Endothelial cell of umbilical vein (primary cell): ENCODE data around the gene RAB35. TPM values are rescaled to one million over a fixed set of nuclear protein-coding genes. Genes with fewer than 3 reads are reported as not detected.

Experiments
- BruUV-seq: library from RNA; stranded (reverse); fragments of 400-500 nt; replicated peaks from 2 replicates; lab custom pipeline; 2021; lab: Mats Ljungman, UMichigan
- CTCF ChIA-PET: fragments of 300-600, 350-600 bp; sonication (Branson Sonifier 250); formaldehyde crosslinking; loops from one replicate; lab custom pipeline; 2021; ENCODE audit warnings: antibody characterized with exemption, inconsistent platforms; lab: Charles Lee
- POLR2A ChIA-PET: fragments of 300-600, 350-600 bp; sonication (Branson Sonifier 250); formaldehyde crosslinking; loops from one replicate; lab custom pipeline; 2021; ENCODE audit warnings: antibody characterized with exemption, inconsistent platforms; lab: Charles Lee
- DNase-seq: peaks from one replicate; pipeline ENCODE4 v3.0.0-alpha.2; 2011; ENCODE audit warnings: low read depth, low spot score
- FAIRE-seq: peaks from 2 replicates; lab custom pipeline; 2011; peaks lifted over from hg19 to GRCh38; lab: Jason Lieb, UNC
- H2AFZ ChIP-seq: 2 replicates; pipeline ENCODE4 v1.6.0; 2012; ENCODE audit warnings: low read depth, low read length, control low read depth, inconsistent platforms
- H3K27ac ChIP-seq: 2 replicates; pipeline ENCODE4 v1.5.1; 2011; ENCODE audit warnings: low read depth, mild to moderate bottlenecking, control low read depth, low read length, moderate library complexity; ENCODE audit not compliant: insufficient read depth
- H3K27me3 ChIP-seq, 2 experiments: 2 replicates each; pipeline versions ENCODE4 v1.6.0 to v1.6.1; 2011; ENCODE audit warnings: low read length in 2 of 2, mixed read lengths in 1 of 2; ENCODE audit not compliant: control insufficient read depth in 2 of 2, insufficient read depth in 2 of 2
- H3K36me3 ChIP-seq, 2 experiments: 2 replicates in 1 of 2; 3 replicates in 1 of 2; pipeline ENCODE4 v1.5.1; 2011; ENCODE audit warnings: low read length in 2 of 2, mild to moderate bottlenecking in 1 of 2, moderate library complexity in 1 of 2; ENCODE audit not compliant: control insufficient read depth in 2 of 2, insufficient read depth in 2 of 2; ENCODE audit errors: extremely low read depth in 1 of 2
- H3K4me1 ChIP-seq: 3 replicates; pipeline ENCODE4 v1.5.1; 2011; ENCODE audit warnings: mild to moderate bottlenecking, low read length; ENCODE audit not compliant: control insufficient read depth, insufficient read depth; ENCODE audit errors: extremely low read depth
- H3K4me2 ChIP-seq: 2 replicates; pipeline ENCODE4 v1.6.1; 2011; ENCODE audit warnings: low read length, control low read depth, mixed read lengths; ENCODE audit not compliant: insufficient read depth
- H3K4me3 ChIP-seq, 3 experiments: fragments of 200-600 bp in 1 of 3; sonication (generic), shearing (Covaris generic) in 1 of 3; replicated peaks in 1 of 3; 2 replicates each; pipeline ENCODE4 v1.5.1; 2011 to 2016; ENCODE audit warnings: control low read depth in 3 of 3, low read length in 3 of 3, mild to moderate bottlenecking in 2 of 3, inconsistent platforms in 1 of 3, low read depth in 1 of 3, moderate library complexity in 1 of 3; ENCODE audit not compliant: insufficient read depth in 1 of 3
- H3K79me2 ChIP-seq: 2 replicates; pipeline ENCODE4 v1.6.0; 2012; ENCODE audit warnings: low read length, inconsistent platforms; ENCODE audit not compliant: control insufficient read depth, insufficient read depth
- H3K9ac ChIP-seq: replicated peaks from 2 replicates; pipeline ENCODE3; 2011; ENCODE audit warnings: low read length, control low read depth; ENCODE audit not compliant: insufficient read depth; ENCODE audit errors: extremely low read depth
- H3K9me1 ChIP-seq: replicated peaks from 3 replicates; pipeline ENCODE4 v1.6.0; 2011; ENCODE audit warnings: mild to moderate bottlenecking, low read length; ENCODE audit not compliant: control insufficient read depth, insufficient read depth; ENCODE audit errors: extremely low read depth
- H3K9me3 ChIP-seq: replicated peaks from 2 replicates; pipeline ENCODE4 v1.5.1; 2012; ENCODE audit warnings: low read length, inconsistent platforms; ENCODE audit not compliant: control insufficient read depth, insufficient read depth
- H4K20me1 ChIP-seq: replicated peaks from 2 replicates; pipeline ENCODE3; 2011; ENCODE audit warnings: mild to moderate bottlenecking, low read length; ENCODE audit not compliant: control insufficient read depth, insufficient read depth; ENCODE audit errors: extremely low read depth
- EZH2 ChIP-seq: IDR thresholded peaks from 2 replicates; pipeline ENCODE4 v1.6.1; 2012; ENCODE audit warnings: borderline replicate concordance, low read depth, mild to moderate bottlenecking, moderate library complexity, low read length, inconsistent platforms; ENCODE audit not compliant: severe bottlenecking
- FOS ChIP-seq: IDR thresholded peaks from 2 replicates; pipeline ENCODE4 v1.6.1; 2011; ENCODE audit warnings: mild to moderate bottlenecking, low read length, moderate library complexity, borderline replicate concordance; ENCODE audit not compliant: insufficient read depth
- GATA2 ChIP-seq: IDR thresholded peaks from 2 replicates; pipeline ENCODE4 v1.7.0; 2011; ENCODE audit warnings: low read depth, mild to moderate bottlenecking, moderate library complexity, mixed read lengths, low read length; ENCODE audit not compliant: insufficient read length, insufficient read depth
- JUN ChIP-seq: IDR thresholded peaks from 2 replicates; pipeline ENCODE4 v1.6.1; 2011; ENCODE audit warnings: borderline replicate concordance, low read depth; ENCODE audit not compliant: insufficient read length, insufficient read depth
- MYC ChIP-seq: IDR thresholded peaks from one replicate; pipeline ENCODE4 v1.6.1; 2011; ENCODE audit warnings: mild to moderate bottlenecking, low read depth, low read length
- POLR2A ChIP-seq: IDR thresholded peaks from 2 replicates; pipeline ENCODE4 v1.6.1; 2012; ENCODE audit warnings: low read depth, mild to moderate bottlenecking, control low read depth, low read length
- POLR2AphosphoS5 ChIP-seq: IDR thresholded peaks from 2 replicates; pipeline ENCODE4 v1.6.1; 2012; ENCODE audit warnings: low read depth, mild to moderate bottlenecking, control low read depth, low read length, moderate library complexity; ENCODE audit not compliant: insufficient read depth
- dilution Hi-C: fragments of 300-500 bp; cut with MboI; formaldehyde crosslinking; loops from one replicate; pipeline ENCODE4 v1.15.0; 2019; ENCODE audit warnings: low sequenced_read_pairs; ENCODE audit not compliant: extremely low pct_ligation_motif_present
- intact Hi-C: fragments of 100-400 bp; cut with micrococcal nuclease; formaldehyde crosslinking; loops from one replicate; pipeline ENCODE4 v1.10.0; 2022
- polyA plus RNA-seq, 4 experiments: library from polyadenylated mRNA; depleted of rRNA in 3 of 4; stranded (reverse) in 3 of 4; unstranded in 1 of 4; fragments of >200 nt; gene quantifications; 2 replicates each; pipeline versions ENCODE4 v1.2.1 to v1.2.3, GENCODE V29; 2011 to 2012; ENCODE audit warnings: missing spikeins in 1 of 4
- total RNA-seq: library from RNA; stranded (reverse); gene quantifications from 2 replicates; pipeline ENCODE4 v1.2.3, GENCODE V29; 2021
- TF ChIP-seq, protein P1 (sequence below): IDR thresholded peaks from 2 replicates; pipeline ENCODE4 v1.6.1; 2011; ENCODE audit not compliant: insufficient read depth, insufficient read length
- TF ChIP-seq, protein P2 (sequence below), 2 donors: IDR thresholded peaks; 1 replicate in 1 of 2; 2 replicates in 1 of 2; pipeline ENCODE4 v1.5.1; 2011; ENCODE audit warnings: low read length in 2 of 2, mild to moderate bottlenecking in 2 of 2, moderate library complexity in 2 of 2, control low read depth in 1 of 2, inconsistent platforms in 1 of 2, low read depth in 1 of 2; ENCODE audit not compliant: insufficient read depth in 1 of 2; ENCODE audit errors: extremely low read depth in 1 of 2

RAB35 gene
- total and polyA plus RNA-seq, 2 donors (not counting 3 experiments of a cell fraction or from before 2014, with no cell fraction given) = 70.5 to 80.3 TPM

DNA sequence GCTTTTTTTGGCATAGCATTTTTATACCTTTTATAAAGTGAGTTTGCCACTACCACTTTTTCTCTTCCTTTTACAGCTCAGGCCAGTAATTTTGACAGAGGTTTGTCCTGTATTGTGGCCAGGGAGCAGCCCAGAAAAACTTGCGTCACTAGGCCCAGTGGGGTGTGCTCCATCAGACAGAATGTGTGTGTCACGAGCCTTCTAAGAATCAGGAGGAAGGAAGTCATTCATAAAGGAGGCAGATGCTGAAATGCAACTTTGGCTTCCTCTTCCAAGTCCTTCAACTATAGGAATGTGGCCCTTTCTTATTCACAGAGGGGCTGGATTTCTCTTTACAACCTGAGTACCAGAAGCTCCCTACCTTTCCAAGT lies 10.1 kb upstream of the RAB35 start:
- ChIA-PET CTCF (interaction anchor here (1.8 to 3.3 kb wide), 2 partner anchors 9 to 40 kb away, joined by 6 to 20 read pairs; partner anchors contain the start of gene RAB35), POLR2A (interaction anchor here (1.0 kb wide), 1 partner anchor 75 kb away, joined by 4 read pairs; the partner anchor contains the start of gene RPLP0)
- Histone ChIP-seq H3K4me1 (peaks cover 23% of the 10 kb centered on the region), H3K9me3 (no peaks in the 10 kb centered on the region), H4K20me1 (no peaks in the 10 kb centered on the region), H3K79me2 (no peaks in the 10 kb centered on the region), H3K27me3 (no peaks in the 10 kb centered on the region), H3K36me3 (peaks cover 21 to 22% of the 10 kb centered on the region in 2 experiments), H3K27ac (peak overlapping the region; percentile 57), H3K4me3 (no peak overlapping the region), H3K4me2 (peak overlapping the region; percentile 36), H3K9me1 (no peaks in the 10 kb centered on the region), H2AFZ (no peak overlapping the region), H3K9ac (peak overlapping the region; percentile 1)
- DNase-seq (peak; percentile 85), FAIRE-seq (peak; percentile 99)
- dilution Hi-C loops (no loop called here), intact Hi-C loops (loop anchor here (1.0 kb wide), 1 partner anchor 8 kb away; no protein-coding TSS in a partner anchor)
- no TSS peak for BruUV-seq
- TF ChIP-seq JUN (peak; percentile 54), FOS (peak; percentile 55), POLR2AphosphoS5 (peak; percentile 58), POLR2A (no peak)

DNA sequence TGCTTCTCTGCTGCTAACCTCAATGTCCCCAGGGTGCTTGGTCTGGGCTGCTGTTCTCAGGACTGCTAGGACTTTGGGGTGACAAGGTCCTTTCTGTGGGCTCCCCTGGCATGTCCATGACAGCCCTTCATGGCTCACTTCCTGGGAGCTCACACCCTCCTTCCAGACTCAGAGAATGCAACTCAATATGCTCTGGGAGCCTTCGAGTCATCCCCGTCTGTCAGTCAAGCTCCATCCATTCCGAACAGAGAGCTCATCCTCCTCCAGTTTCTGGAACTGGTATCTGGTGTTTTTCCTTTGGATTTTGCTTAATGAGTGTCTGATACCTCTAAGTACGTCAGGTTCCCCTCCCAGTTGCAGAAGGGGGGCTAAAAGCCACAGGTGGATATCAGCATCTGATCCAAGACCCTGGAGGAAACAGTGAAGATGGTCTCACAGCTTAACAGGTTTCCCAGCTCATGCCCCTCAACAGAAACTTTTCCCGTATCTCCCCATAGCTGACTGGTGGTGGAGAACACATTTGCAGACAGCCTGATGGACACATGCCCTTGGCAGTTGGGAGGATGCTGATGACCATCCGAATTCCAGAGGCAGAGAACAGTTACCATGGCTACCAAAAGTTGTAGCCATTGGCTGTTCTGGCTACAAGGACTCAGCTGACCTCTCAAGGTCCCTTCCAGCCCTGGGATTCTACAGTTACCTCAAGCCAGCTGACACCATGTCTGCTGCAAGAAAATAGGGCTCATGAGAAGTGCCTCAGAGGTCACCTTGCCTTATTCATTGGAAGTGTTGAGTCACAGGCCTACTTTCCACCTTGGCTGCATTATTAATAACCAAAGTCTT lies 9.5 kb upstream of the RAB35 start:
- no TSS peak for BruUV-seq
- TF ChIP-seq GATA2 (no peak), POLR2AphosphoS5 (no peak), MYC (no peak), JUN (no peak), FOS (no peak), EZH2 (no peak), POLR2A (no peak)
- TF ChIP-seq, protein P1, sequence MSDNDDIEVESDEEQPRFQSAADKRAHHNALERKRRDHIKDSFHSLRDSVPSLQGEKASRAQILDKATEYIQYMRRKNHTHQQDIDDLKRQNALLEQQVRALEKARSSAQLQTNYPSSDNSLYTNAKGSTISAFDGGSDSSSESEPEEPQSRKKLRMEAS = no peak
- TF ChIP-seq, protein P2, sequence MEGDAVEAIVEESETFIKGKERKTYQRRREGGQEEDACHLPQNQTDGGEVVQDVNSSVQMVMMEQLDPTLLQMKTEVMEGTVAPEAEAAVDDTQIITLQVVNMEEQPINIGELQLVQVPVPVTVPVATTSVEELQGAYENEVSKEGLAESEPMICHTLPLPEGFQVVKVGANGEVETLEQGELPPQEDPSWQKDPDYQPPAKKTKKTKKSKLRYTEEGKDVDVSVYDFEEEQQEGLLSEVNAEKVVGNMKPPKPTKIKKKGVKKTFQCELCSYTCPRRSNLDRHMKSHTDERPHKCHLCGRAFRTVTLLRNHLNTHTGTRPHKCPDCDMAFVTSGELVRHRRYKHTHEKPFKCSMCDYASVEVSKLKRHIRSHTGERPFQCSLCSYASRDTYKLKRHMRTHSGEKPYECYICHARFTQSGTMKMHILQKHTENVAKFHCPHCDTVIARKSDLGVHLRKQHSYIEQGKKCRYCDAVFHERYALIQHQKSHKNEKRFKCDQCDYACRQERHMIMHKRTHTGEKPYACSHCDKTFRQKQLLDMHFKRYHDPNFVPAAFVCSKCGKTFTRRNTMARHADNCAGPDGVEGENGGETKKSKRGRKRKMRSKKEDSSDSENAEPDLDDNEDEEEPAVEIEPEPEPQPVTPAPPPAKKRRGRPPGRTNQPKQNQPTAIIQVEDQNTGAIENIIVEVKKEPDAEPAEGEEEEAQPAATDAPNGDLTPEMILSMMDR (IDR thresholded peaks at IDR 0.05; ENCODE audit: extremely low read depth in 1 of 2, insufficient read depth in 1 of 2, low read depth in 1 of 2, low read length in 2 of 2) = no peak
- no peaks in the 10 kb centered on the region for H3K9me3 ChIP-seq
- H3K27ac ChIP-seq = peak overlapping the region; percentile 57
- dilution Hi-C loops (no loop called here), intact Hi-C loops (loop anchor here (1.0 kb wide), 1 partner anchor 8 kb away; no protein-coding TSS in a partner anchor)
- no peaks in the 10 kb centered on the region for H3K79me2 ChIP-seq
- no peaks in the 10 kb centered on the region for H3K9me1 ChIP-seq
- peak overlapping the region; percentile 1 for H3K9ac ChIP-seq
- no peak overlapping the region for H2AFZ ChIP-seq
- ChIA-PET CTCF (interaction anchor here (1.8 to 3.3 kb wide), 2 partner anchors 9 to 39 kb away, joined by 6 to 20 read pairs; partner anchors contain the start of gene RAB35), POLR2A (interaction anchor here (0.6 to 1.0 kb wide), 2 partner anchors 75 to 195 kb away, joined by 3 to 4 read pairs; partner anchors contain the start of gene RPLP0)
- FAIRE-seq (no peak), DNase-seq (no peak)
- peak overlapping the region; percentile 36 for H3K4me2 ChIP-seq
- peaks cover 23% of the 10 kb centered on the region for H3K4me1 ChIP-seq
- H3K36me3 ChIP-seq = peaks cover 17 to 18% of the 10 kb centered on the region in 2 experiments
- H3K27me3 ChIP-seq = no peaks in the 10 kb centered on the region
- H3K4me3 ChIP-seq = no peak overlapping the region
- H4K20me1 ChIP-seq = no peaks in the 10 kb centered on the region
